GM19397 (cell line): Measurements from ENCODE around the gene NFIL3.

Experiments used
- ATAC-seq: cut with Tn5 transposase; IDR thresholded peaks from one replicate; pipeline ENCODE4 v1.9.1; 2021; ENCODE audit warnings: mild to moderate bottlenecking, moderate library complexity; ENCODE audit not compliant: unreplicated experiment

The NFIL3 gene

DNA sequence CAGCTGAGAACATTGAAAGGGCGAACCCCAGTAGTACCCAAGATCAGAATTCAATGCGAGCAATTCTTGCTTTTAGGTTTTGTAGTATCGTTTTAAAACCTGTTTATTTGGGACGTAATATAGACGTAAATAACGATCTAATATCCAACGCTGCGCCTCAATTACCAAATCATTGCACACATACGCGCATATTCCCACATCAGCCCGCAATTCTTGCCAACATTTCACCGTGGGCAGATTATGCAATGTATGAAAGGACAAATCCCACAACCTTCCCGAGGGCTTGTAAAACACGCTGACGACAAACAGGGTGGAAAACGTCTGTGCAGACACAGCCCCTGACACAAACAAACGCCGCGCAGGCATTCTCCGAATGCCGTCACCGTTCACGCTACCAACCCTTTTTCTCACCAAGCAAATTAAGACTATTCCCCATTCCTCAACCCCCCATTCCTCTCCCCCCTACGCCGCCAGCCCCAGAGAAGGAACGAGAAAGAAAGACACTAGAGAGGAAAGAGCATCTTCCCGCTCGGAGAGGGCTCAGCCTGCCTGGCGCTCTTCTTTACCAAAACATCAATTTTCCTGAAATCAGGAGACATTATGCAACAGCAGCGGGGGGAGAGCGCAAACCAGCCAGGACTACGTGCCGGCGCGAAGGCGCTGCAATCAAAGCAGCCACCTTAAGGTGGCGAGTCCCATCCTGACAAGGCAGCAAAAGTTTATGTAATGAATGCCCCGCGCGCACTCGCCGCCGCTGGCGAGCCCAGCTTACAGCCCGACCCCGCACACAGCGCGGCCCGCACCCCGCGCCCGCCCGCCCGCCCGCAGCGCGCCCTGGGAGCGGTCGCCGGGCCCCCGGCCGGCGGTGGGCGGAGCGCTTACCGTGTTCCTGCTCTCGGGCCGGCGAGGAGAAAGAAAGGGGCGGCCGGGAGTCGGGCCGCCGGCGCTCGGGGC lies 597 bp downstream of the NFIL3 start:
- ATAC-seq = peak; percentile 28

DNA sequence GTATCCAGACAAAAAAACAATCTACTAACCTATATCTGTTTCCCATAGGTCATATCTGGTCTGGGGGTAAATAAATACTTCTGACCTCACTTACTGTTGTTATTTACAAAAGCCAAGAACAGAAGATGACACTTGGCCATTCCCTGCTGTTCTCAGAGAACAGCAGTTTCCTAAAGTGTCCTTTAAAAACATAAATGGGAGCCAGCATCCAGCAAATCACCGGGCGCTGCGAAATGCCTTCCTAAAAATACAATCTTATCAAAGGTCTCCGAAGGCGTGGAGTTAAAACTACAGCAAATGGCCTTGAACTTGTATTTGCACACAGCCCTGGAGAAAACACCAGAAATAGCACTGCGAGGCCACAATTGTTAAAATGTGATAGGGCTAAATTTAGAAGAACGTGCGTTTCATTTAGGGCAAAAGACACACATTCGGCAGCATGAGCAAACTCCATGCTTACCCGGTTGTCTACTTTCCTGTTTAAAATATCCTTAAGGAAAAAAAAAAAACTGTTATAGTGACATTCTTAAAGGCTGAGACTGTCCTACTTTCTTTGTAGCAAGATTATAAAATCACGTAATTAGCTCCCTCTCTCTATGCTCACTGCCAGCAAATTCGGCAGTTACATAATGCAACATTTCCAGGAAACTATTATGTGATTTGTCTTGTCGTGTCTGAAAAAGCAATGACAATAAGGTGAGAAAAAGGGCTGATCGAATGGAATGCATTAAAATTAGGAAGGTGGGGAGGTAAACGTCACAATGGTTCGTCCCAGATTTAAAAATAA lies 1.5 kb downstream of the NFIL3 start:
- no peak for ATAC-seq

DNA sequence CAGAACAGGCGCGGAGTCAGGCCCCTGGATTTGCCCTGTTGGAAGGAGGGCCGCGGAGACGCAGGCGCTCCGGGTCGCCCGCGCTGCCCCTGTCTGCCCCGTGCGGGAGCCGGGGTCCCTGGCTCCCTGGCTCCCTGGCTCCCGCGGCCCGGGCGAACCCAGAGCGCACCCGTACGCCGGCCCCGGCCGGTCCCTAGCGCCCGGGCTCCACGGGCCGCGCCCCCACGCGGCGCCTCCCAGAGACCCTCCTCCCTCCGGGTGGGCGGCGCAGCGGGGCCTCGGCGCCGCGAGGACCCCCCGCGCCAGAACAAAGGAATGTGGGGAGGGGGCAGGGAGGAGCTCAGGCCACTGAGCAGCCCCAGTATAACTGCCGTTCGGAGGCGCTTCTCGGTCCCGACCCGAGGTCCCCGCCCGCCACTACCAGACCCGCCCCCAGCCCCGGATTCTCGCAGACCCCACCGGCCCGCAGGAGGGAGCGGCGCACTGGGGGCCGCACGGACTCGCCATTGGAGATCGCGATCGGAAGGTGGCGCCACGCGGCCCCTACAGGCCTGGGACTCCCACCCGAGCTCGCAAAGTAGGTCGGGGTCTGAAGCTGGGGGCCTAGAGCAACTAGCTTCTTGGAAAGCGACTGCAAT lies 2.4 kb downstream of the NFIL3 start:
- no peak for ATAC-seq

DNA sequence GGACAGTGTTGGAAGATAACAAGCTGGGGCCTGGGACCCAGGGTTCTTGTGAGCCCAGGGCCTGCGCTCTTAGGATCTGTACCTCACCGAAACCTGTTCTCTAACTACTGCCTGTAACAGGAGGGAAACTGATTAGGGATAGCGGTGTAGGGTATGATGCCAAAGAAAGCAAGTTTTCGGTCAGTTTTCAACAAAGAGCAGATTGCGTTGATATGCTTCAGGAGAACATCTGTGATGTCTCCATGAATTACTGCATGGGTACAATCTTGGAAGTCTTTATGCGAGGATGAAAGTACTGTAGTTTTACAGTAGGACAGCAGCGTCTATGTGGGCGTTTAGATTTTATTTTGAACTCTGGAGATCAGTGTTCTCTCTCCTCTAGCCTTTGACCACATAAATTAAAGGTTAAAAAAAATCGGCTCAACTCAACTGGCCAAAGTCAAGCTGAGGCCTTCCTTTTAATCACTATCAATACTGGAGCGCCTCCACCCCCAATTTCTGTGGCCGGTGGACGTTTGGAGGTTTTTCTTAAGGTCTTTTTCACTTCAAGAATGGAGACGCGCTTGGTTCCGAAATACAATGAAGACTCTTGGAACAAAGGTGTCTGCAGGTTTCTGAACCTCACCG lies 3.0 kb downstream of the NFIL3 start:
- no peak for ATAC-seq

DNA sequence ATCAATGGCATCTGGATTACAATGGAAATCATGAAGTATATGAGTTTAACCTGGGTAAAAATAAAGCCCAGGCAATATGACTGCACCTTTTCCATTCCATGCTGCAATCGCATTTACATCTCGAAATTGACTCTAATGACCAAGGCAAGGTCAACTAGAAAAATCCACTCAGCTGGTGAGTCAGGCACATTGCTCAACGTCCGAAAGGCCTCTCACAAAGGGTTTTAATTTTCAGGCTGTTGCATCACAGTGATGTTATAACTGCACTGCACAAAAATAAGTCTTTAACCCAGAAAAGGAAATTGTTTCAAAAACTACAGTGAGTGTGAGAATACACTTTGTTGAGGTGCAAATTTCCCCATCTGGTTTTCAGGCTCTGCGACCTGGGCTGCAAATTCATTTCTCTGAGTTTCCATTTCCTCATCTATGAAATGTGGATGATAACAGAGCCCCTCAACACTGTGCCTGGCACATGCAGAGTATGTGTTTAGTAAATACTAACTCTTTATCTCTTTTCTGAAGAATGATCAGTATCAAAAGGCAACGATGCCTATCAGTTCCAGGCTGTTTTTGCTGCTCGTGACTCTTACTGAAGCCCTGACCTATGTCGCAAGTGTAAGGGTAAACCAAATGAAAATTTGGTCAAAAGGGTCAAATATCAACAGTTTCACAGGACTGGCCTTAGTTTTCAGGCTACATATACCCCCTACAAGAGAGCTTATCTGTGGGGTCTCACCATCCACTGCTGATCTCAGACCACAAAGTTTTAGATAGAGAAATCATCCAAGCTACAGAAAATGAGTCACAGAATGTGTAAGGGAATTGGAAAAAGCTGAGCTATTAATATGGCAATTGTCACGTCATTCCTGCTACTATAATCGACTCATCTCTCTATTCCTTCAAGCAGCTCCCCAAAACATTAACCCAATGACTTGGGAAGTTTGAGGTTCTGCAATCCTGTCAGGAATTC lies 4.1 kb downstream of the NFIL3 start:
- no peak for ATAC-seq

DNA sequence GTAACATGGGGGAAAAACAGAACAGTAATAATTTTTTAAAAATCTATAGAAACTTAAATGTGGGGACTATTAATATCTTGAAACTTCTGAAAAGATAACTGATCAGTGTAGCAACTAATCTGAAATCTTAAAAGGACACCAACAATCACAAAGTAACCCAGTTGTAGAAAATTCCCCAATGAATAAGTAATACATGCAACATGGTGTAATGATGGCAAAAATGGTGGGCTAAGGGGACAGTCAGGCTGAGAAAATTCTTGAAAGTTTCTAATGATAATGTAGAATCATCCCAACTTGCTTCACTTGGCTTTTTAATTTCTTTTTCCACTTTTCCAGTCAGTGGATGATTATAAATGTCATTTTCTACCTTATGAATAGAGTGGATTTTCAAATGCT lies 5.4 kb downstream of the NFIL3 start:
- ATAC-seq = no peak

DNA sequence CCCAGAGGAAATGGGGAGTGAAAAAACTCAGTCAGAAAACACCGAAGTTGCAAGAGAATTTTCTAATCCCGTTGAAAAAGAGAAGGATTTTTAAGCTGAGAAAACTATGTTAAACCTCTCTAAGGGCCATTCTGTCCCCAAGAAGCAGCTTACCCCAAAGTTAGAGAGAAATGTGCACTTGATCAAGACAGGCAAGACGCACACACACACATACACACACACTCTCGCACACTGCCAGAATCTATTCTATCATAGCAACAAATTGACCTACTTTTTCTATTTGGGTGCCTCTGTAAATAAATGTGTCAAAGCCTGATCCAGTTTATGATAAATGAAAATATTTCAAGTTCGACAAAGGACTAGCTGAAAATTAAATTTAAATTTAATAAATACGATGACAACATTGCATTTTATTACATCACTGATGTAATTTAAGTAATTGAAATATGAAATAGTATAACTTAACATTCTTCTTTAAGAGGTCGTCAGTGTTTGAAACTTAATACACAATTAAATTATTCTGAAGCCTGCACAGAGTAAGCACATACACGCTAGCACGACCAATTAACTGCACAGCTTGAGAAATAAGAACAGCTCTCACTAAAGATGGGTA lies 5.9 kb downstream of the NFIL3 start:
- no peak for ATAC-seq

DNA sequence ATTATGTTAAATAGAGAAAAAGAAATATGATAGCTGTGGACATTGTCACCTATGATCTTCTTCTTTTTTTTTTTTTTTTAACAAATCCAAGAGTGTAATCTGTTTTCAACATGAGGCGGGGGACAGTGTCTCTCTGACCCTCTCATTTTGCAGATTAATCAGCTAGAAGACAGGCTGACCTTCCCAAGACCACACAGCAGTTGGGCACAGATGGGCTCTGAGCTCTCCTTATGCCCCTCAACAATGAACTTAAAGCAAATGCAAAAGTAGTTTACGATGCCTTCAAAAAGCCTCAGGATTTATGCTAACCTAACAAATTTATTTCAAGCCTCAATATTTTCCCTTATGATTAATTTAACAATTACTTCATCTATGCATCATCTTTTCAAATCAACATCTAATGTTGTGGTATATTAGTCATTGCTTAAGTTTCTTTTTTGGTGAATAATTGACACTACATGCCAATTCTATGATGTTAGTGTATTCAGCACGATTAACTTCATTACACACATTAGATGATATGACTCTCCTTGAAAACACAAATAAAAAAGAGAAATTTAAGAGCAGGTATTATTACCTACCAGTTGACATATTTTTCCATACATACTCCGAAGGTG lies 7.4 kb downstream of the NFIL3 start:
- ATAC-seq = no peak

DNA sequence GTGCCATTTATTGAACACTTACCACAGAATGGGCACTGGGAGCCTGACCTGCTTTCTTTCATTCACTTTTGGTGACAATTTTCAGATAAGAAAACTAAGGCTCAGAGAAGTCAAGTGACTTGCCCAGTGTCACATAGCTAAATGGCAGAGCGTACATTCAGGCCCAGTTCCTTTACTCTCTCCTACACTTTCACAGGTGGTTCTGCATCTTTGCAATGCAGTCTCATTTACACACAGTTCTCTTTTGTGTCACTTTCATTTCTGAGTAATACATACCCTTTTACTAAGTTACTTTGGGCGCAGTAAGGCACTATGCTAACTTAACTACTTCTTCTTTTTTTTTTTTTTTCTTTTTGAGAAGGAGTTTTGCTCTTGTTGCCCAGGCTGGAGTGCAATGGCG lies 8.3 kb downstream of the NFIL3 start:
- ATAC-seq = peak; percentile 80

DNA sequence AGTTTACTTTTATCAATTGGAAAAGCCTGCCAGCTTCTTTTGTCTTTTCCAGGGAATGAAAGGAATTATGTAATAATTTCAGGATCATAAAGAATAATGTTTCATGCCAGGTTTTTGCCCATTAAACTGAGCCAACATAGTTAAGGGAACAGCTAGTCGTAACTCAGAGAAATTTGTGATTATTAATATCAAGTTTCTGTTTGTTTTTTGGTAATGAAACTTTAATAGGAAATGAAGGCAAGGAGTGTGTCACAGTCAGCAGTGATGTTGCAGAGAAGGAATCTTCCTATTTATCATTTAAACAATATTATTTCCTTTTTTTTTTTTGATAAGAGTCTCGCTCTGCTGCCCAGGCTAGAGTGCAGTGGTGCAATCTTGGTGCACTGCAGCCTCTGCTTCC lies 10.7 kb downstream of the NFIL3 start:
- no peak for ATAC-seq

DNA sequence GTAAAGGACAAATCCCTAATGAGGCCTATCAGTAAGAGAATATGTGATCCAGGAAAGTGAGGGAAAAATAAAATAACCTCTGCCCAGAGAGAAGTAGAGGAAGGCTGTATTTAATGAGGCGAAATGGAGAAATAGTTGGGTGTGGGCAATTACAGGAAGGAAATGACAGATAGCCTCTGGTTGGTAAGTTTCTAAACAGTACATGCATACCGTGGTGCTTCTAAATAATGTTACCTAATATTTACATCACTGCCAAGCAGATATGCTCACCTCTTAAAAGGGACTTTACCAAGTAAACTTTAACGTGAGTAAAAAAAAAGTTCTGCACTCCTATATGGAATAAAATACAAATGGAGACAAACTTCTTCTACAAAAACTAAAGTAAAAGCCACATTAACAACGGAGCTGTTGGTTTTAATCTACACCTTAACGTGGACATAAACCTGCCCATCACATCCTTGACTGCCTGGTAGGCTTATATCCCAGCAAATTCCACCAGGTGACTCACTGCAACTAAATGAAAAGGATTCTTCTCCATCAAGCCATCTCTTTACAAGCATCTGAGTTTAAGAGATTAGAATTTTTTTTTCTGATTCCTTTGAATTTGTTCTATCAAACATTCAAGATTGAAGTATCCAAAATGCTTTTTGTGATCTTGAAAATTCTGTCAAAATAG lies 12.4 kb downstream of the NFIL3 start:
- no peak for ATAC-seq

DNA sequence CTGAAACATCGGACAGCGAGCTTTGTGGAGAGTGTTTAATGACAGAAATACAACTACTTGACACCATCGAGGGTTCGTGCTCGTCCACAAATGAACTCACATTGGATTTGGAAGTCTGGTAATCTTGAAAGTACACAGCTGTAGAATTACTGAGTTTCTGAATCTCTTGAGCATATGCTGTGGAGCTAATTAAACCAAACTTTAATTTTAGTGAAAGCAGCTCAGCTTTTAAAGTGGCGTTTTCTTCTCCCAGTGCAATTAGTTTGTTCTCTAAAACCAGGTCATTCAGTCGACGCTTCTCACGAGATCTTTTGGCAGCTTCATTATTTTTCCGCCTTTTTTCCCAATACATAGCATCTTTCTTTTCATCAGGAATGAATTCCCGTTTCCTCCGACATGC lies 13.5 kb downstream of the NFIL3 start:
- no peak for ATAC-seq

DNA sequence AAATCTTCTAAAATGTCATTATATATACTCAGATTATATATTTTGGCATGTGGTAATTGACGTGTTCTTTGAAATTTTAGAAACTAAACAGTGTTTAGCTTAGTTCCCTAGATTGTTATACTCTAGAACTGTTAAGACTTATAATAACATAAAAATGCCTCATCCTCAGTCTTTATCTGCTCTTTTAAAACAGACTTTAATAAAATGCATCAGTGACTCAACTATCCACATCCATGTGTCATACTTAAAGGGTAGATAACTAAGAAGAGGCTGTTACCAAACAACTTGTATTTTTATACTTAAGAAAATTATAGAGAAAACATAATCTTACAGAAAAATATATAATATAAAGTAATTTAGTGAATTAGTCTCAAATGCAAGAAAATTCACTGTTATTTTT lies 15.2 kb downstream of the NFIL3 start:
- ATAC-seq = no peak

DNA sequence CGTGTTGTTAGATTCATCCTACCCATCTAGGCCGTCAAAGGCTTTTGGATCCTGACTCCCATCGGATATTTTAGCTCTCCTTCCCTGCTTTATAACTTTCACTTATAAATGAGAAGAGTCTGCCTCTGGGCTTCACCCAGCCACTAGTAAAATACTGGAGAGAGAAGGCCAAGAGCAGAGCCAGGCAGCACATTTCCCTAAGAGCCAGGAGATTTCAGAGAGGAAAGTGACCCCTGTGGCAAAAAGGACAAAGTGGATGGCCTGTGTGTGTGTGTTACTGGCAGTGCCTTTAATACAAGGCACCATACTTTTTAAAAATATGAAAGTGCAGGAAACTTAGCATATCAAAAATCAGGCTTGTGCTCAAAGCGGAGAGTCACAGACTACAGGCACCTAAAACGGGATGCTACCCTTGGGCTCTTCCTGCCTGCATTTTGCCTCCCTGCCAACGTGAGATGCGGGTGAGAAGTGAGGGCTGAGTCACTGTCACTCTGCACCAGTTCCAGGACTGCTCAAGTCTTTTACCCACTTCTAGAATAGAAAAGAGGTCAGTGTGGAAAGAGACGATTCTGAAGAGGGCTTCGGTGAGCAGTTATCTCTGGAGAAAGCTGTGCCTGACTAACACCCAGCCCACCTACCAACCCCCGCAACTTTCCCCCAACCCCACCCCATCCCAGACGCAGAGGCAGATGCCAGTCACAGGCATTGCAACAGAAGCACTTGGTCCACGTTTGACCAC lies 15.9 kb downstream of the NFIL3 start:
- ATAC-seq = no peak

DNA sequence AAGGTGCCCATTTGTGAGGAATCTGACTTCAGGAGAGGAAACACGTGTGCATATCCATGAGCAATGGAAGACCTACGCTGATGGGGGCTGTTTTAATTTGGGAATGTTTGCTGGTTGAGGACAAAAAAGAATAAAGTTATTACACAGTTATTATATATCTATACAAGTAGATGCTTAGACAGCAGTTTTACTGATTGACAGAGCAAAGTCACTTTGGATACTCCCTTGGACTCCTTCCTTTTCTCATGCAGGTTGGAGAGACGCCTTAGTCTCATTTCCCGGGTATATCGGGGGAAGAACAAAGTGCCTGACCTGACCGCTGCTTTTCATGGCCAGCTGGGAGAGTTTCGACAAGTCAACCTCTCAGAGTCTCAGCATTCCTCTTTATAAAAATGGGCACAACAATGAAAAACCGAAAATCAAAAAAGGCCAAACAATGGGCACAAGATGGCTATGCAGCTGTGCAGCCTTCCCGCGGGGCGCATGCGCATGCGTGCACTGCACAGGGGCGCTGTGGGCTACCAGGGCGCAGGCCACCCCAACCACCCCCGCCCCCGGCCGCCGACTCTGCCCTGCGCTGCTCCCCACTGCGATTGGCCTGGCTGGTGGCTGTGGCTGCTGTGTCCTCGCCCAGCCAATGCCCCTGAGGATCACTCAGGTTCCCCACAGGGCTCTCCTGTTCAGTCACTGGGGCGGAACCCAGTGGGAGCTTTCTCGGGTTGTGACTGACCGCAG lies 18.1 kb downstream of the NFIL3 start:
- no peak for ATAC-seq

DNA sequence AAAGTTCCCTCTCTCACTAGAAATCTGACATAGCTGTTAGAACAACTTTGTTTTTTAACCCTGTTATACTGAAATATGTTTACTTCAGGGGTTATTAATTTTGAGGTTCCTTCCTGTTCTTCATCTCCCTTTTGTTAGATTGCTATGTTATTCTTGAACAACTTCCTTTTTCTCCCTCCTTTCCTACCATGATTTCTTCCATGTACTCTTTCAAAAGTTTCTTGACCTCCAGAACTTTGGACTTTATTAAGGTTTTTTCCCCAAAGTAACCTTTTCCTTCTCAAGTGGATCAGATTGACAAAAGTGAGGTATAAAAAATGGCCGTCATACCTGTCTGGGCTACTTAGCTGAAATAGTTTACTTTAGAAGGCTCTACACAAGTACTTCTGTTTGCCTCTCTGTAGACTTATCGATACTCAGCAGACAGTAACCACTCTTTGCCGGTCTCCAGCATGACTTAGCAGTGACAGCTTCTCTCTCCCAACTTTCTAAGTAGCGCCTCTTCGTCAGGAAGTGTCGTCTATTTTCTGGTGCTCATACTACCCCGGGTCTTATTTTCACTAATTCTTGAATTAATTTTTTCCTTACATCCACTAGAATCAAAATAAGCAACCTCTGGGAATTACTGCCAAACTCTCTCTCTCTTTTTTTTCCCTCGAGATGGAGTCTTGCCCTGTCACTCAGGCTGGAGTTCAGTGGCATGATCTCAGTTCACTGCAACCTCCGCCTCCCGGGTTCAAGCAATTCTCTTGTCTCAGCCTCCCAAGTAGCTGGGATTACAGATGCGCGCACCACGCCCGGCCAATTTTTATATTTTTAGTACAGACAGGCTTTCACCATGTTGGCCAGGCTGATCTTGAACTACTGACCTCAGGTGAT lies 19.7 kb downstream of the NFIL3 start:
- ATAC-seq = no peak
